Chondrocyte (in vitro differentiated cells): Measurements from ENCODE around the gene SGO1. TPM values are rescaled to one million over a fixed set of nuclear protein-coding genes. Genes with fewer than 3 reads are reported as not detected.
"Not testable (repeated sequence)": the region's sequence is repeated elsewhere in the genome, so short reads cannot be mapped to it uniquely, and the experiment has no call there.

Experiments used
- DNase-seq: peaks from one replicate; pipeline ENCODE4 v3.0.0; 2021; ENCODE audit warnings: mixed read lengths, low spot score
- H3K27ac Mint-ChIP-seq: one replicate; pipeline ENCODE4 v1.8.0; 2021; ENCODE audit warnings: mild to moderate bottlenecking, moderate library complexity, mixed read lengths; ENCODE audit not compliant: unreplicated experiment
- H3K27me3 Mint-ChIP-seq: 2 replicates; pipeline ENCODE4 v1.8.0; 2021; ENCODE audit warnings: low read depth, mixed read lengths
- H3K36me3 Mint-ChIP-seq: 2 replicates; pipeline ENCODE4 v1.8.0; 2021; ENCODE audit warnings: low read depth, mixed read lengths
- H3K4me1 Mint-ChIP-seq: 2 replicates; pipeline ENCODE4 v1.8.0; 2021; ENCODE audit warnings: low read depth, mild to moderate bottlenecking, mixed read lengths
- H3K4me3 Mint-ChIP-seq: one replicate; pipeline ENCODE4 v1.8.0; 2021; ENCODE audit warnings: mild to moderate bottlenecking, moderate library complexity, mixed read lengths; ENCODE audit not compliant: unreplicated experiment
- H3K9me3 Mint-ChIP-seq: 2 replicates; pipeline ENCODE4 v1.8.0; 2021; ENCODE audit warnings: low read depth, mixed read lengths
- total RNA-seq: library from RNA; stranded (reverse); gene quantifications from 3 replicates; pipeline ENCODE4 v1.2.1, GENCODE V29; 2021
- TF ChIP-seq, protein P1 (sequence below): fragments of 200-600 bp; sonication (generic); IDR thresholded peaks from 2 replicates; pipeline ENCODE4 v1.5.0; 2021; ENCODE audit warnings: antibody characterized with exemption, mild to moderate bottlenecking, moderate library complexity

SGO1 gene
- total RNA-seq, 1 donor from 2014 or later = 3.4 TPM

DNA sequence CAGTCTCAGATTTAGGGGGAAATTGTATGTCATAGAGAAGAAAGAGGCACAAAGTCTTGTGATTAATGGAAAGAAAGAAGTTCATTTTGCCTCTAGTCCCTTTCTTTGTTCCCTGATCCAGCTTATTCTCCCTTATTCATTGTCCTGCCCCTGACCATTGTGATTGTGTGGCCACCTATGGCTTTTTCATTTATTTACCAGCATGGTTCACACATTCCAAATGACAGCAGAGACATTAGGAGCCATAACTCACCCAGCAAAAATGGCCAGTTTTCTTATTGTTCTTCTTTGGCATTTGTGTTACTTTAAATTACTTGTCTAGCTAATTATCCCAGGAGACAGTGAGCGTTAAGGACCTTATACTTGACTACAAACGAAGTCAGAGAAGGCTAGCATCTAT, 36.3 kb upstream of the SGO1 start:
- peaks cover 22% of the 10 kb centered on the region for H3K27me3 Mint-ChIP-seq
- H3K9me3 Mint-ChIP-seq = no peaks in the 10 kb centered on the region
- no peak overlapping the region for H3K27ac Mint-ChIP-seq
- no peaks in the 10 kb centered on the region for H3K36me3 Mint-ChIP-seq
- TF ChIP-seq, protein P1, sequence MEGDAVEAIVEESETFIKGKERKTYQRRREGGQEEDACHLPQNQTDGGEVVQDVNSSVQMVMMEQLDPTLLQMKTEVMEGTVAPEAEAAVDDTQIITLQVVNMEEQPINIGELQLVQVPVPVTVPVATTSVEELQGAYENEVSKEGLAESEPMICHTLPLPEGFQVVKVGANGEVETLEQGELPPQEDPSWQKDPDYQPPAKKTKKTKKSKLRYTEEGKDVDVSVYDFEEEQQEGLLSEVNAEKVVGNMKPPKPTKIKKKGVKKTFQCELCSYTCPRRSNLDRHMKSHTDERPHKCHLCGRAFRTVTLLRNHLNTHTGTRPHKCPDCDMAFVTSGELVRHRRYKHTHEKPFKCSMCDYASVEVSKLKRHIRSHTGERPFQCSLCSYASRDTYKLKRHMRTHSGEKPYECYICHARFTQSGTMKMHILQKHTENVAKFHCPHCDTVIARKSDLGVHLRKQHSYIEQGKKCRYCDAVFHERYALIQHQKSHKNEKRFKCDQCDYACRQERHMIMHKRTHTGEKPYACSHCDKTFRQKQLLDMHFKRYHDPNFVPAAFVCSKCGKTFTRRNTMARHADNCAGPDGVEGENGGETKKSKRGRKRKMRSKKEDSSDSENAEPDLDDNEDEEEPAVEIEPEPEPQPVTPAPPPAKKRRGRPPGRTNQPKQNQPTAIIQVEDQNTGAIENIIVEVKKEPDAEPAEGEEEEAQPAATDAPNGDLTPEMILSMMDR = no peak
- no peaks in the 10 kb centered on the region for H3K4me1 Mint-ChIP-seq
- DNase-seq = no peak
- H3K4me3 Mint-ChIP-seq = no peak overlapping the region

DNA sequence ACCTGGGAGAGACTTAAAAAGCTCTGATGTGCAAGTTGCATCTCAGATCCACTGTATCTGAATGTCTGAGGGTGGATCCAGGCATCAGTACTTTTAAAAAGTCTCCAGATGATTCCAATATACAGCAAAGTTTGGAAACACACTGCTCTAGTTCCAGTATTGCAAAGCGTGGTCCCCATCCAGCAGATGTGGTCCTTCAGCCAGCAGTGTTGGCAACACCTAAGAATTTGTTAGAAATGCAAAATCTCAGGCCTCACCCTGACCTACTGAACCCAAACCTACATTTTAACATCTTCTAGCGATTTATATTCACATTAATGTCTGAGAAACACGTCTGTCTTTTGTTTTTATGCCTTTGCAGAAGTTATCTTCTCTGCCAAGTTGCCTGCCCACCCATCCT, 32.2 kb upstream of the SGO1 start:
- TF ChIP-seq, protein P1 = no peak
- Mint-ChIP-seq H3K9me3 (no peaks in the 10 kb centered on the region), H3K36me3 (no peaks in the 10 kb centered on the region), H3K4me1 (no peaks in the 10 kb centered on the region), H3K27ac (no peak overlapping the region), H3K4me3 (no peak overlapping the region), H3K27me3 (peaks cover 22% of the 10 kb centered on the region)
- no peak for DNase-seq

DNA sequence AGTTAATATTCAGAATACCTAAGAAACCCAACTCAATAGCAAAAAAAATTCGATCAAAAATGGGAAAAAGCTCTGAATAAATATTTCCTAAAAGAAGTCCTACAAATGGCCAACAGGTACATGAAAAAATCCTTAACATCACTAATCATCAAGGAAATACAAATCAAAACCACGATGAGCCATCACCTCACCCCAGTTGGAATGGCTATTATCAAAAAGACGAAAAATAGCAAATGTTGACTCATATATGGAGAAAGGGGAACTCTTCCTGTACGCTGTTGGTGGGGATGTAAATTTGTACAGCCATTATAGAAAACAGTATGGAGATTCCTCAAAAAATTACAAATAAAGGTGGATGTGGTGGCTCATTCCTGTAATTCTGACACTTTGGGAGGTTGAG, 29.6 kb upstream of the SGO1 start:
- no peak overlapping the region for H3K4me3 Mint-ChIP-seq
- H3K4me1 Mint-ChIP-seq = no peaks in the 10 kb centered on the region
- no peaks in the 10 kb centered on the region for H3K36me3 Mint-ChIP-seq
- H3K9me3 Mint-ChIP-seq = no peaks in the 10 kb centered on the region
- DNase-seq = no peak
- TF ChIP-seq, protein P1 = no peak
- no peak overlapping the region for H3K27ac Mint-ChIP-seq
- H3K27me3 Mint-ChIP-seq = peaks cover 8% of the 10 kb centered on the region

DNA sequence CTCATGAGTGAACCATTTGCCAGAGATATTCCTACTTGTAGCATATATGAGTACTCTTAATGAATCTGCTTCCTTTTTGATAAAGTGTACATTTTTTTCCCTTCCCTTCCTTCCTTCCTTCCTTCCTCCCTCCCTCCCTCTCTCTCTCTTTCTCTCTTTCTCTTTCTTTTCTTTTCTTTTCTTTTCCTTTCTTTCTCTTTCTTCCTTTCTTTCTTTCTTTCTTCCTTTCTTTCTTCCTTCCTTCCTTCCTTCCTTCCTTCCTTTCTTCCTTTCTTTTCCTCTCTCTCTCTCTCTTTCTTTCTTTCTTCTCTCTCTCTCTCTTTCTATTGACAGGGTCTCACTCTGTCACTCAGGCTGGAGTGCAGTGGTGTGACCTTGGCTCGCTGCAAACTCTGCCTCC, 27.5 kb upstream of the SGO1 start:
- H3K27ac Mint-ChIP-seq, H3K4me1 Mint-ChIP-seq, H3K4me3 Mint-ChIP-seq, DNase-seq, H3K9me3 Mint-ChIP-seq, H3K36me3 Mint-ChIP-seq: not testable (repeated sequence)
- H3K27me3 Mint-ChIP-seq = peaks cover 11% of the 10 kb centered on the region

DNA sequence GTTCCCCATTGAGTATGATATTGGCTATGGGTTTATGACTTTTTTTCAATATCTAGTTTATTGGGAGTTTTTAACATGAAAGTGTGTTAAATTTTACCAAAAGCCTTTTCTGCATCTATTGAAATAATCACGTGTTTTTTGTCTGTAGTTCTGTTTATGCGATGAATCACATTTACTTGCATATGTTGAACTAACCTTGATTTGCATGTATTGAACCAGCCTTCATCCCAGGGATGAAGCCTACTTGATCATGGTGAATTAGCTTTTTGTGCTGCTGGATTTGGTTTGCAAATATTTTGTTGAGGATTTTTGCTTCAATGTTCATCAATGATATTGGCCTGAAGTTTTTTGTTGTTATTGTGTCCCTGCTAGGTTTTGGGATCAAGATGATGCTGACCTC, 21.9 kb upstream of the SGO1 start:
- not testable (repeated sequence) for H3K4me3 Mint-ChIP-seq, H3K4me1 Mint-ChIP-seq, H3K36me3 Mint-ChIP-seq, DNase-seq, H3K27ac Mint-ChIP-seq
- H3K9me3 Mint-ChIP-seq = peaks cover 17% of the 10 kb centered on the region
- H3K27me3 Mint-ChIP-seq = peaks cover 25% of the 10 kb centered on the region

DNA sequence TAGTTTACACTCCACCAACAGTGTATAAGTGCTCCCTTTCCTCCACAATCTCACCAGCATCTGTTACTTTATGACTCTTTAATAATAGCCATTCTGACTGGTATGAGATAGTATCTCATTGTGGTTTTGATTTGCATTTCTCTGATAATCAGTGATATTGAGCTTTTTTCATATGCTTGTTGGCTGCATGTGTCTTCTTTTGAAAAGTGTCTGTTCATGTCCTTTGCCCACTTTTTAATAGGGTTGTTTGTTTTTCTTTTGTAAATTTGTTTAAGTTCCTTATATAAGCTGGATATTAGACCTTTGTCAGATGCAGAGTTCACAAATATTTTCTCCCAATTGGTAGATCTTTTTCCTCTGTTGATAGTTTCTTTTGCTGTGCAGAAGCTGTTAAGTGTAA, 19.9 kb upstream of the SGO1 start:
- H3K36me3 Mint-ChIP-seq, H3K4me3 Mint-ChIP-seq, H3K4me1 Mint-ChIP-seq, H3K27ac Mint-ChIP-seq, DNase-seq: not testable (repeated sequence)
- Mint-ChIP-seq H3K9me3 (peaks cover 17% of the 10 kb centered on the region), H3K27me3 (peaks cover 38% of the 10 kb centered on the region)

DNA sequence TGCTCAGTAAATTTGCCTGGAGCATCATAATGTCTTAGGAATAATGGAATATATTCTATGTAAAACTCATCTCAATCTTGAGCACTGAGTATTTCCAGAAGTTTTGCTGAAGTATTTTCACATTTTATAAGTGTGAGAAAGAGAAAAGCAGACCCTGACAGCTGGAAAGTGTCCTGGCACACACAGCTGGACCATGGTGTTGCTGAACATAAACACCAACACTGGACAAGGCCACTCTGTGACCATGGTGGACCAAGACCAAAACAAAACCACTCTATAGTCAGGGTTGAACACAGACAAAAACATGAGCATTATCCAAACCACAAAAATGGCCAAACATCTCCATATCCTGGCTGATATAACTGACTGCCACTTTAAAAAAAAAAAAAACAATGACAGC, 15.1 kb upstream of the SGO1 start:
- TF ChIP-seq, protein P1 = no peak
- no peak for DNase-seq

More for the DNA sequence above, 15.1 kb upstream of the SGO1 start:
- Mint-ChIP-seq H3K27me3 (peaks cover 35% of the 10 kb centered on the region), H3K36me3 (no peaks in the 10 kb centered on the region), H3K4me3 (no peak overlapping the region), H3K27ac (no peak overlapping the region), H3K9me3 (peaks cover 9% of the 10 kb centered on the region), H3K4me1 (no peaks in the 10 kb centered on the region)
